Epidermal melanocyte (primary cell): ENCODE measurements around the gene OR2L8.

Experiments used
- DNase-seq: peaks from one replicate; pipeline ENCODE4 v3.0.0; 2011; ENCODE audit warnings: low spot score; ENCODE audit not compliant: insufficient read length

OR2L8 gene

DNA sequence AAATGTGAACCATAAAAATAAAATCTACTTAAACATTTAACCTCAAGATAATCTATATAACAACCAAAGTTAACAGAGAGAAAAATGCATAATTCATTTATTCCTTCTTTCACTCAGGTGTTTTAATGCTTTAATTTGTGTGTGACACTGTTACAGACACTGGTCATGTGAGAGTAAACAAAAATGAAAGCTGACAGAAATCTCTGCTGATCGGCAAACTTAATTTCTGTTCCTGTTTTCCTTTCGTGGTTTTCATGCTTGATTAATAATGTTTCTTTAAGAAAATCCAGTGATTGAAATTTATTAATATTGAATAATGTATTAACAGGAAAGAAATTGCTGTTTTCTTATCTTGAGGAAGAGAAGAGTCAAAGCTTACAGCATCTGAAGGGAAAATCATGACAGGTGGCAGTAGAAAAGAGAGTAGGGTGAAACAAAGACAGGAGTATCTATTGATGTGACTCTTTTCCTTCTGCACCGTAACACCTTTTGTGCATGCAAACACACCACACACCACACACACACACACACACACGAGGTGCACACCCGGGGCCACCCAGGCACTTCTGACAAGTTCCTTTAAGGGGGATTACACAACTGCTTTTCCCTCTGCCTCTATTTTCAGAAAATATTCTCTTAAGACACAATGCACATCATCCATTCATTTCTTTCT is 18.0 kb downstream of the OR2L8 start:
- no peak for DNase-seq

DNA sequence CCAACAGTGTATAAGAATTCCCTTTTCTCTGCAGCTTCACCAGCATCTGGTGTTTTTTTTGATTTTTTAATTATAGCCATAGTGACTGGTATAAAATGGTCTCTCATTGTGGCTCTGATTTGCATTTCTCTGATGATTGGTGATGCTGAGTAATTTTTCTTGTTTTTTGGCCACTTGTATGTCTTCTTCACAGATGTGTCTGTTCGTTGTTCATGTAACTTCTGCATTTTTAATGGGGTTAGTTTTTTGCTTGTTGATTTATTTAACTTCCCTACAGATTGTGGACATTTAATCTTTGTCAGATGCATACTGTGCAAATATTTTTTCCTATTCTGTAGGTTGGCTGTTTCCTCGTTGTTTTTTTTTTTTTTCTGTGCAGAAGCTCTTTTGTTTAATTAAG is 44.3 kb downstream of the OR2L8 start:
- DNase-seq, result no peak

DNA sequence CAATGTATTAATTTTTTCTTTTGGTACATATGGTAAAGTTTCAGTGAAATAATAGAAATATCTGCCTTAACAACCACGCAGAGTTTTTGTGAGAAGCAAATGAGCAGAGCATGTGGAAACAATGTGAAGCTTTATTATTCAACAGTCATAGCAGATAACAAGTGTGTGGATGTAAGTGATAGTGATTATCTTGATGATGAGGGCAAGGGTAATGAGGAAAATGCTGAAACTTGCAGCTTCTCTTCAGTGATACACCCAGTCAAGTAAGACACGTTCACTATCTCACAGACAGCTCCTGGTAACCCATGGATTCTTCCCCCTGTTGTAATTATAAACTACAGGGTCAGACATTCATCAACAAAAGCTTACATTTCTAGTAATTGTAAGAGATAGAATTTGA is 50.2 kb downstream of the OR2L8 start:
- DNase-seq, result no peak
